HEK293T (cell line): ENCODE data around the gene PKNOX2.
A peak's percentile ranks its signal among the peaks of the same experiment; 100 is the strongest.

Experiments
- CTCF ChIA-PET: fragments of 350-600 bp; formaldehyde crosslinking; extraction: SDS; loops from one replicate; lab custom pipeline; 2021; ENCODE audit warnings: antibody characterized with exemption, inconsistent platforms; lab: Yijun Ruan, JAX
- POLR2A ChIA-PET: fragments of 350-600 bp; formaldehyde crosslinking; extraction: SDS; loops from one replicate; lab custom pipeline; 2020; ENCODE audit warnings: antibody characterized with exemption, inconsistent platforms; lab: Yijun Ruan, JAX
- DNase-seq: peaks from one replicate; pipeline ENCODE4 v3.0.0; 2012; ENCODE audit warnings: mixed read lengths; ENCODE audit errors: extremely low spot score
- ARNT ChIP-seq: fragments of 450-650 bp; IDR thresholded peaks from 2 replicates; pipeline ENCODE4 v1.6.1; 2017; ENCODE audit warnings: mild to moderate bottlenecking
- BHLHE40 ChIP-seq: fragments of 450-650 bp; IDR thresholded peaks from 2 replicates; pipeline ENCODE4 v1.6.1; 2016; ENCODE audit warnings: mild to moderate bottlenecking, moderate library complexity, borderline replicate concordance
- CTBP1 ChIP-seq: fragments of 450-650 bp; IDR thresholded peaks from 2 replicates; pipeline ENCODE4 v1.6.1; 2016; ENCODE audit warnings: borderline replicate concordance
- ELF4 ChIP-seq: fragments of 450-650 bp; IDR thresholded peaks from 2 replicates; pipeline ENCODE4 v1.6.1; 2017; ENCODE audit warnings: antibody characterized with exemption
- FOXA1 ChIP-seq: fragments of 450-650 bp; IDR thresholded peaks from 2 replicates; pipeline ENCODE4 v1.6.1; 2016; ENCODE audit warnings: mild to moderate bottlenecking
- FOXK2 ChIP-seq: fragments of 450-650 bp; IDR thresholded peaks from 2 replicates; pipeline ENCODE4 v1.6.1; 2016; ENCODE audit warnings: mild to moderate bottlenecking
- FOXM1 ChIP-seq: fragments of 450-650 bp; IDR thresholded peaks from 2 replicates; pipeline ENCODE4 v1.6.1; 2017; ENCODE audit warnings: mild to moderate bottlenecking, borderline replicate concordance
- HDGF ChIP-seq: fragments of 450-650 bp; IDR thresholded peaks from 2 replicates; pipeline ENCODE4 v1.6.1; 2017; ENCODE audit warnings: antibody characterized with exemption, borderline replicate concordance
- L3MBTL2 ChIP-seq: fragments of 450-650 bp; conservative IDR thresholded peaks from 2 replicates; pipeline ENCODE4 v1.6.1; 2016; ENCODE audit warnings: mild to moderate bottlenecking
- LEF1 ChIP-seq: fragments of 450-650 bp; IDR thresholded peaks from 2 replicates; pipeline ENCODE4 v1.6.1; 2017; ENCODE audit warnings: mild to moderate bottlenecking, borderline replicate concordance
- NFRKB ChIP-seq: fragments of 450-650 bp; IDR thresholded peaks from 2 replicates; pipeline ENCODE4 v1.6.1; 2016; ENCODE audit warnings: mild to moderate bottlenecking, moderate library complexity
- SP1 ChIP-seq: fragments of 450-650 bp; IDR thresholded peaks from 2 replicates; pipeline ENCODE4 v1.6.1; 2017
- SUZ12 ChIP-seq: fragments of 450-650 bp; IDR thresholded peaks from 2 replicates; pipeline ENCODE4 v1.6.1; 2016; ENCODE audit warnings: mild to moderate bottlenecking
- TARDBP ChIP-seq: fragments of 450-650 bp; IDR thresholded peaks from 2 replicates; pipeline ENCODE4 v1.6.1; 2016
- ZNF384 ChIP-seq: fragments of 450-650 bp; IDR thresholded peaks from 2 replicates; pipeline ENCODE4 v1.6.1; 2016
- TF ChIP-seq, protein P1 (sequence below): fragments of 450-650 bp; IDR thresholded peaks from 2 replicates; pipeline ENCODE4 v1.6.1; 2016

The PKNOX2 gene

DNA sequence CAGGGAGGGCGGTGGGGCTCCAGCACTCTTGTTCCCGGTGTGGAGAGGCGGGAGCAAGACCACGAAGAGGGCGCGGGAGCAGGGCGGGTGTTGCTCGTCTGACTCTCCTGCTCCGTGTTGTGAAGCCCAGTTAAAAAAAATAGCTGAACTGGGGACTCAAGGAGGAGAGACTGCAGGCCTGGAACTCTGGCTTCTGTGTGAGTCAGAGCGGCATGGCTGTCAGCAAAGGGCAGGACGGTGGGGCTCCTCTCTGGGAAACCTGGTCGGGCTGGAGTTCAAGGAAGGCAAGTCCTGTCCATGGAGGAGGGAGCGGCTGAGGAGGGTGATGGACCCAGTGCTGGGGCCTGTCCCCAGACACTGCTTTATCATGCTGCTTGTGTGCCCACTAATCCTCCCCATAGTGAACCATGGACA, 179.2 kb downstream of the PKNOX2 start:
- CTCF ChIA-PET, result interaction anchor here (1.4 to 2.8 kb wide), 3 partner anchors 17 to 61 kb away, joined by 3 to 12 read pairs (median 4); no protein-coding TSS in a partner anchor
- POLR2A ChIA-PET, result no interaction called here
- DNase-seq, result no peak
- TF ChIP-seq NFRKB, result no peak
- no peak for TF ChIP-seq ZNF384
- no peak for TF ChIP-seq L3MBTL2
- TF ChIP-seq ELF4, result no peak

DNA sequence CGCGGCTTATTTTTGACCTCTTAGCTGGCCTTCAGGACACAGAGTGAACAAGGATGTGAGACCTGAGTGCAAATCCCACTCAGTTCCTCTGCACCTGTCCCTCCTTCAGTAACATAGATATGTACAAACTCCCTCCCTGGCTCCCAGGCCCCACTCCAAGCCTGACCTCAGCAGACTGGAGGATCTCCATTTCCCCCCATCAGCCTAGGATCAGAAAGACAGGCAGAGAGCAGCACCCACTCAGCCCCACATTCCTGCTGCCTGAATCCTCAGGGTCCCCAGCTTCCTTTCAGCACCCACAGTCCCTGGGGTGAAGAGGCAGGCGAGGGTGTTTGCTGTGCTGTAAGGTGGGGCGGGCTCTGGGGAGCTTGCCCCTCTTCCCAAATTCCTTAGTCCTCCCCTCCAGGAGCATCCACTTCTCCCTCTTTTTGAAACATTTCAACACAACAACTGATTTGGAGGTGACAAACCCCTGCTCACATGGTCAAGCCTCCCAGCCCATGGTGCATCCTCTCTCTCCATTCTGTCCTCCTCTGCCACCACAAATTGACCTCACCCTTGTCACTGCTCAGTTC, 180.4 kb downstream of the PKNOX2 start:
- TF ChIP-seq SP1 (no peak), ELF4 (no peak), HDGF (no peak), FOXK2 (no peak), NFRKB (no peak), TARDBP (no peak), CTBP1 (no peak), ZNF384 (no peak), LEF1 (no peak), FOXM1 (no peak), FOXA1 (no peak), BHLHE40 (no peak), SUZ12 (no peak), ARNT (no peak), L3MBTL2 (no peak)
- TF ChIP-seq, protein P1, sequence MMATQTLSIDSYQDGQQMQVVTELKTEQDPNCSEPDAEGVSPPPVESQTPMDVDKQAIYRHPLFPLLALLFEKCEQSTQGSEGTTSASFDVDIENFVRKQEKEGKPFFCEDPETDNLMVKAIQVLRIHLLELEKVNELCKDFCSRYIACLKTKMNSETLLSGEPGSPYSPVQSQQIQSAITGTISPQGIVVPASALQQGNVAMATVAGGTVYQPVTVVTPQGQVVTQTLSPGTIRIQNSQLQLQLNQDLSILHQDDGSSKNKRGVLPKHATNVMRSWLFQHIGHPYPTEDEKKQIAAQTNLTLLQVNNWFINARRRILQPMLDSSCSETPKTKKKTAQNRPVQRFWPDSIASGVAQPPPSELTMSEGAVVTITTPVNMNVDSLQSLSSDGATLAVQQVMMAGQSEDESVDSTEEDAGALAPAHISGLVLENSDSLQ, result no peak
- ChIA-PET CTCF (interaction anchor here (0.6 to 2.8 kb wide), 12 partner anchors 10 to 254 kb away, joined by 3 to 18 read pairs (median 4); no protein-coding TSS in a partner anchor), POLR2A (no interaction called here)
- no peak for DNase-seq

DNA sequence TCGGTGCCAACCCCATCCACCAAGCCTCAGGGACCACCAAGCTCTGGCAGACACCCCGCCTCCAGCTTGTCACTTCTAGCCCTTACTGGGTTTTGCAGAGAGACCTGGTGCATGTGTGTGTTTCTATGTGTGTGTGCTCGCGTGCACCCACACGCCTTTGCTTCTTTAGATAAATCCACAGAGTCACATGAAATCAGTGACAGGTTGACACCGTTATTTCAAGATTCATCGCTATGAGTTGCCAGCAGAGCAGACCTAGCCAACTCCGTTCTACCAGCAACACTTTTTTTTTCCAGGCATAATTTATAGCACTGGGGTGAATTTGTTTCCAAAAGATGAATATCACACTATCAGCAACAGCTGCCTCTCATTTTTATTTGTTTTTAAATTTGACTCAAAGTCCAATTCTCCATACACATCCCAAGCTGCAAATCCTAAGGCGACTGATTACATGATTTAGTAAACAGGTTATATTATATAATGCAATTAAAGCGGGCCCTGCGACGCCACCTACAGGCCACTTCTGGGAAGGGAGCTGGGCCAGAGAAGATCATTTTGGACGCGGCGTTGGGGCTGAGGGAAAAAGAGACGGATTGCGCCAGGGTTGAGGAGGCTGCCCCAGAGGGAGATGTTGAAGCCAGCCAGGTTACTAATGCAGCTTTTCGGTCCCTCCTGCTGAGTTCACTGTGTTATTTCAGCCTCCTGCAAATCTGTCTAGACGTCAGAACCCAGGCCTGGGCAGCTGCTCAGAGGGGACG, 181.0 kb downstream of the PKNOX2 start:
- CTCF ChIA-PET, result interaction anchor here (0.6 to 2.8 kb wide), 19 partner anchors 9 to 532 kb away, joined by 3 to 18 read pairs (median 4); no protein-coding TSS in a partner anchor
- POLR2A ChIA-PET, result interaction anchor here (0.8 kb wide), 1 partner anchor 392 kb away, joined by 3 read pairs; the partner anchor contains the start of gene CCDC15
- no peak for TF ChIP-seq ELF4
- no peak for TF ChIP-seq L3MBTL2
- no peak for TF ChIP-seq BHLHE40
- no peak for TF ChIP-seq TARDBP
- DNase-seq, result peak; percentile 76

DNA sequence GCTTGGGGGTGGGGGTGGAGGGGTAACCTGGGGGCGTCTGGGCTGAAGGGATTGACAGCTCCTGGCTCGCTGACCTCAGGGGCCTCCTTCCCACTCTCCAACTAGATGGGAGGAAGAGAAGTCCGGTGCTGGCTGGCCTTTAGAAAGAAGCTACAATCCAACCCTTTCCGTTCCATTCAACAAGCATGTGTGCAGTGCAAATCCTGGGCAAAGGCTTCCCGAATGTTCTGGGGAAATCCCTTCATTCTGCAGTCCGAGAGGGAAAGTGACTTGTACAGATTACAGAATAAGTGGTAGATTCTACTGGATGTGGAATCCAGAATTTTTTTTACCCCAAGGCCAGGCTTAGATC, 181.6 kb downstream of the PKNOX2 start:
- DNase-seq, result no peak
- ChIA-PET POLR2A (interaction anchor here (0.8 kb wide), 1 partner anchor 393 kb away, joined by 3 read pairs; the partner anchor contains the start of gene CCDC15), CTCF (interaction anchor here (0.6 to 2.8 kb wide), 19 partner anchors 9 to 531 kb away, joined by 3 to 18 read pairs (median 4); no protein-coding TSS in a partner anchor)
- TF ChIP-seq SUZ12 (no peak), HDGF (no peak), ELF4 (no peak), NFRKB (no peak)

DNA sequence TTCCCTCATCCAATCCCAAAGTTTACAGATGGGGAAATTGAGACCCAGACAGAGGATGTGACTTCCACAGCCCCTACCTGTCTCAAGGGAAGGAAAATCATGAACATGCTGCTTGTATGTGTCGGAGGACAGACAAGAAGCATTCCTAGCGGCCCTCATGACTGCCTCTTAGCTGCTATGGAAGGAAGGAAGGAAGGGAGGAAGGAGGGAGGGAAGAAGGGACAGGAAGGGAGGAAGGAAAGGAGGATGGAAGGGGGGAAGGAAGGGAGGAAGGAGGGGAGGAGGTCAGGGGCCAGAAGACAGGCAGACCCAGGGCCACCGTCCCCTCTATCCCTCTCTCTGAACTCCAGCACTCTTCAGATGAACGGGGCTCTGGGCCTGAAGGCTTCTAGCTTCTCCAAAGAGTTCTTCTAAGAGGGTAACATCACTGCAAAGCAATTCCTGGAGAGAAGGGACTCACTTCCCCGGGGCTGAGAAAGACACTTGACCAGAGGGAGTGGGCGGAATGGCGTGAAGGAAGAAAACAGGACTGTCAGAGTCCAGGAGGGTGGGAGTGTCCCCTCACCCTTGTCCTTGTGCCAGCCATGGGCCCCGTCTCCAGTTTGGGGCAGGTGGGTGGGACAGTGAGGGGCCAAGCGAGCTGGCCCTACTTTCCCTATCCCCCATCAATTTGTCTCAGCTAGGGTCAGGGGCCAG, 182.2 kb downstream of the PKNOX2 start:
- DNase-seq, result no peak
- TF ChIP-seq, protein P1, result no peak
- no peak for TF ChIP-seq ARNT
- no peak for TF ChIP-seq ELF4
- POLR2A ChIA-PET, result interaction anchor here (0.8 kb wide), 1 partner anchor 393 kb away, joined by 3 read pairs; the partner anchor contains the start of gene CCDC15
- CTCF ChIA-PET, result interaction anchor here (0.6 to 2.8 kb wide), 10 partner anchors 8 to 531 kb away, joined by 3 to 18 read pairs (median 5); no protein-coding TSS in a partner anchor

DNA sequence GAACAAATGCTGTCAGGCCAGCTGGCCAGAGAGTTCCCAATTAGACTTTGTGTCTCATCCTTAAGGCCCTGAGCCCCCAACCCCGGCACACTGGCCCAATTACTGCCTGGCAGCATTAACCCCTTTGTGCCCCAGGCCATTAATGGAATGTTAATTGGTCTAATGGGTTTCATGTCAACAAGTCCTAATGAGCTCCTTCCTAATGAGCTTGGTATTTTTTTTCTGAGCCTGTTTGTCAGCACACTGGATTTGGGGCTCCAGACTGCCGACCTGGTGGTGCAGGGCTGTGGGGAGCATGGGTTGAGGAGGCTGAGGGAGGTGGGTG, 182.7 kb downstream of the PKNOX2 start:
- ChIA-PET POLR2A (no interaction called here), CTCF (interaction anchor here (0.6 to 1.8 kb wide), 3 partner anchors 49 to 259 kb away, joined by 3 to 11 read pairs (median 3); no protein-coding TSS in a partner anchor)
- no peak for DNase-seq
- TF ChIP-seq HDGF, result no peak
- TF ChIP-seq TARDBP, result no peak
- TF ChIP-seq, protein P1, result no peak
- TF ChIP-seq NFRKB, result no peak
- no peak for TF ChIP-seq SP1
- no peak for TF ChIP-seq FOXA1
- TF ChIP-seq FOXK2, result no peak
